GM13977 (cell line): ENCODE measurements around the gene HMHB1.

Source experiments
- DNase-seq: peaks from one replicate; pipeline ENCODE4 v3.0.0; 2012; ENCODE audit warnings: low spot score
- CTCF ChIP-seq: IDR thresholded peaks from 2 replicates; pipeline ENCODE4 v1.5.1; 2012; ENCODE audit warnings: mild to moderate bottlenecking, control low read depth; ENCODE audit not compliant: insufficient read depth; ENCODE audit errors: extremely low read depth, missing control alignments
- in situ Hi-C: fragments of 300-500 bp; cut with MboI; formaldehyde crosslinking; loops from one replicate; pipeline ENCODE4 v1.12.0; 2022; ENCODE audit warnings: low sequenced_read_pairs, low pct_unique_long_range_greater_than_20kb, mixed read lengths, inconsistent platforms; ENCODE audit not compliant: unreplicated experiment

Gene HMHB1

GRCh38 chr5:143782588-143783386 lies 29.2 kb upstream of the HMHB1 start:
- TF ChIP-seq CTCF, result no peak
- in situ Hi-C loops, result no loop called here
- no peak for DNase-seq

DNA sequence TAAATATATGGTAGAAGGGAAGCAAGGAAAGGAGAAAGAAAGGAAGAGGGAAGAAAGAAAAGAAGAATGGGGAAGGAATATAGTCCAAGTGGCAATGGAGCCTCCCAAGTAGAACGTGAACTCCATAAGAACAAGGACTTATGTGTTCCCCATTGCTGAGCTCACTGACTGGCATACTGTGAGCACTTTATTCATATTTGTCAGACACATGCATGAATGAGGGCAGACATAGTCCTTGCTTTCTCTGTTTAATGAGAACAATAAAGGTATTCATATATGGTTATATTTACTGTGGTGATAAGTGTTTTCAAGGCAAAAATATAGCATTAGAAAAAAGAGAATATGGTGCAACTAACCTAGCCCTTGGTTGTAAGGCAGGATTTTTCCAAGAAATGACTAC lies 23.6 kb upstream of the HMHB1 start:
- no peak for TF ChIP-seq CTCF
- no peak for DNase-seq
- in situ Hi-C loops, result no loop called here

DNA sequence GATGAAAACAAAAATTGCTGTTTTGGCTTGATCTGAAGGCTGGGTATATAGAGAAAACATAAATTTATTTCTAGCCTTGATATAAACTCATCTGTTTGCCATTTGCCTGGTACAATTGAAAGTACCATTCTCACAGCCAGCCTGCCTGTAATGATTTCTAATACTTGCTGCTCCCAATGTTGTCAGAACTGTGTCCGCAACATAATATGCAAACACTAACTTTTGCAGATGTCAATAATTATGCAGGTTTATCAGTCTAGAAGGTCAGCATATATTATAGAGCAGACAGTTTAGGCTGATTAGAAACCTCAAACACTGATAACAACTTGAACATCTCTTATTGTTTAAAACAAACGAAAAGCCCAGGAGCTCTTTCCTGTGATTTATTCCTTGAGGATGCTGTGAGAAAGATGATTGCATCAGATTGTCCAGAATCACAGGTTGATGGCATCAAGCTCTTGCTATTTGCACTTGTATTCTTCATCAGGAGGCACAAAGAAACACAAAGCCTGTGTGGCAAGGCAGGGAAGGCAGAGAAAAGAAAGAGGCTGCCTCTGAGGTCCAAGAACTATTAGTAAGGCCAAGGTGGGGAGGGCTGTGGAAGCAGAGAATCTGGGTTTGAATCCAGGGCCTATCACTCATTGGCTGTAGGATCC lies 21.4 kb upstream of the HMHB1 start:
- TF ChIP-seq CTCF, result no peak
- in situ Hi-C loops, result no loop called here
- DNase-seq, result no peak

- in situ Hi-C loops, result no loop called here
- no peak for DNase-seq
- no peak for TF ChIP-seq CTCF
These were observed 19.9 kb upstream of the HMHB1 start for GRCh38 chr5:143791848-143792731.

- no peak for DNase-seq
- in situ Hi-C loops, result no loop called here
- no peak for TF ChIP-seq CTCF
These were observed 18.7 kb upstream of the HMHB1 start for GRCh38 chr5:143793249-143793648.

DNA sequence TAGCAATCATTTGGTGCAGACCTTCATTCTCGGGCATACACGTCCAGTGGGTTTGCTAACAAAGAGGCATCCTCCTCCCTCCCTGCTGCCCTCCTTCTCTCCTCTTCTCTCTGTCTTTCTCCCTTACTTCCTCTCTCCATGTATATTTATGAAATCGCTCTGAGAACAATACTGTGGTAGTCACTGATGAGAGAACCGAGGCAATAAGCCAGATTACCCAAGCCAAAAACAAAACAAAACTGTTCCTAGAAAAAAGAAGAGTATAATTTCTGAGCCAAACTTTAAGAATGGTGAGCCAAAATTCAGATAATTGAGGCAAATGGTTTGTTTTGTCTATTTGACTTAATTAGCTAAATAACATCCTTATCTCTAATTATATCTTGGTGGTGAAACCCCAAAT lies 15.8 kb upstream of the HMHB1 start:
- no peak for DNase-seq
- TF ChIP-seq CTCF, result no peak
- in situ Hi-C loops, result no loop called here
